ENCODE data around the gene PTPN14. TPM values are rescaled to one million over a fixed set of nuclear protein-coding genes. Genes with fewer than 3 reads are reported as not detected.

Gene PTPN14
- total RNA-seq, 1 donor from 2014 or later = 43.7 TPM

DNA sequence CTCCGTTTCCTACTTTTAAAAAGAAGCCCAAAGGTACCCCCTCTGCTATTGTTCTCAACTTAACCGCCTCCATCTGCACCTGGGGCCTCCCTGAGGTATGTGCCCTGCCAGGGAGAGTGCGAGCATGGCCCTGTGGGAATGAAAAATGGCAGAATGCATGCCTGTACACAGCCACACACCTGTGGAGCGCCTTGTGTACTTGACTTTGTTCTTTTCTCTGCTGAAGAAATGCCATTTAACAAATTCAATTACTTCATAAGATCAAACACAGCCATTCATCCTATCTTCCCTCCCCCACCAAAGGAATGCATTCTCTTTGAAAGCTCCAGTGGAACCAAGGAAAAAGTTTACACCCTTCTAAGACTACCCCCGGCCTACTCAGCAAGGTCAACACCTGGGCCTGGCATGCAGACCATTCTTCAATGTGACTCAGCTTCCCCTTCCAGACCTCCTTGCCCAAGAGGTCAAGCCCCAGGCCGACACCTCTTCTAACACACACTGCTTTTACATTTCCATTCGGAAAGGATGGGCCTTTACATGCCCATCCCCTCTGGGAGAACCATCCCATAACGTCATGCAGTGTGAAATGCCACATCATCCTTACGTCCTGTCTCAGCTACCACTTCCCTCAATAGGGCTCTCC, 146.7 kb downstream of the PTPN14 start:
- Histone ChIP-seq H3K4me1 (peaks cover 5% of the 10 kb centered on the region), H3K9me3 (no peaks in the 10 kb centered on the region), H3K36me3 (peaks cover 11% of the 10 kb centered on the region), H3K27me3 (no peaks in the 10 kb centered on the region), H3K27ac (no peak overlapping the region), H3K4me3 (no peak overlapping the region)
- no peak for DNase-seq
- no peak for ATAC-seq
- no peak for TF ChIP-seq CTCF (IDR thresholded peaks at IDR 0.05)
- intact Hi-C loops (cut with DNase I) = no loop called here

- no peak for ATAC-seq
- H3K4me1 ChIP-seq = peaks cover 5% of the 10 kb centered on the region
- no peak for TF ChIP-seq CTCF (IDR thresholded peaks at IDR 0.05)
Measured at GRCh38 chr1:214404154-214404553, 147.2 kb downstream of the PTPN14 start.

GRCh38 chr1:214403431-214403830, 148.0 kb downstream of the PTPN14 start:
- no peak for TF ChIP-seq CTCF (IDR thresholded peaks at IDR 0.05)
- no peak overlapping the region for H3K4me3 ChIP-seq
- H3K9me3 ChIP-seq = no peaks in the 10 kb centered on the region
- no peak for ATAC-seq
- intact Hi-C loops (cut with DNase I) = no loop called here
- DNase-seq = no peak
- no peaks in the 10 kb centered on the region for H3K27me3 ChIP-seq
- H3K4me1 ChIP-seq = peaks cover 5% of the 10 kb centered on the region
- peaks cover 16% of the 10 kb centered on the region for H3K36me3 ChIP-seq
- H3K27ac ChIP-seq = no peak overlapping the region

More at GRCh38 chr1:214404154-214404553, 147.2 kb downstream of the PTPN14 start:
- no peak overlapping the region for H3K27ac ChIP-seq
- no peaks in the 10 kb centered on the region for H3K27me3 ChIP-seq
- H3K36me3 ChIP-seq = peaks cover 15% of the 10 kb centered on the region
- DNase-seq = no peak
- H3K4me3 ChIP-seq = no peak overlapping the region
- no peaks in the 10 kb centered on the region for H3K9me3 ChIP-seq
- intact Hi-C loops (cut with DNase I) = no loop called here

DNA sequence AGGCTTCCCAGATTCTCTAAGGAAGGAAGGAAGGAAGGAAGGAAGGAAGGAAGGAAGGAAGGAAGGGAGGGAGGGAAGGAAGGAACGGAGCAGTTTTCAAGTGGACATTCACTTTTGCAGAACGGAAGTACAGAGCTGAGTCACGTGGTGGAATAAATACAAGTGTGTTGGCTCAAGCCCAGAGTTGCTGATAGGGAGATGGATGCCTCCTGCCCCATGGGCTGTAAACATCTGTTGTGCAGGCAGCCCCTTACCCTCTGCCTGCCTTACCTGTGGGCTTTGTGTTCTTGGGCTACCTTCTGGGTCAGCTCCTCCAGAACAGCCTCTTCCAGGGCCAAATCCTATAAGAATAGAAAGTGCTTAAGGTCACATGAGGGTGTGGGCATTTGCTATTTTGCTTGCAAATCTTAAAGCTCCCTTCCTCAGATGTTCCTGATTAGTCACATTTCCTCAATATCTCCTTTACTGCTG, 148.8 kb downstream of the PTPN14 start:
- H3K9me3 ChIP-seq = no peaks in the 10 kb centered on the region
- H3K36me3 ChIP-seq = peaks cover 18% of the 10 kb centered on the region
- no peak for ATAC-seq
- no peak overlapping the region for H3K4me3 ChIP-seq
- intact Hi-C loops (cut with DNase I) = no loop called here
- no peaks in the 10 kb centered on the region for H3K27me3 ChIP-seq
- no peak for DNase-seq
- no peak overlapping the region for H3K27ac ChIP-seq
- peaks cover 5% of the 10 kb centered on the region for H3K4me1 ChIP-seq
- no peak for TF ChIP-seq CTCF (IDR thresholded peaks at IDR 0.05)

- no peak for ATAC-seq
- Histone ChIP-seq H3K27ac (no peak overlapping the region), H3K9me3 (no peaks in the 10 kb centered on the region), H3K4me1 (peaks cover 5% of the 10 kb centered on the region), H3K36me3 (peaks cover 21% of the 10 kb centered on the region), H3K4me3 (no peak overlapping the region), H3K27me3 (no peaks in the 10 kb centered on the region)
- intact Hi-C loops (cut with DNase I) = no loop called here
- no peak for TF ChIP-seq CTCF (IDR thresholded peaks at IDR 0.05)
- DNase-seq = no peak
Measured at GRCh38 chr1:214401666-214402065, 149.7 kb downstream of the PTPN14 start.

All from upper lobe of right lung (tissue), 1 donor.